GM12878 (cell line): ENCODE data around the gene RASSF8. TPM values are rescaled to one million over a fixed set of nuclear protein-coding genes. Genes with fewer than 3 reads are reported as not detected.

Experiments
- ATAC-seq: fragments of 200-7000 bp; cut with Tn5 transposase; 3 replicates; pipeline ENCODE4 v1.9.1; 2020; ENCODE audit warnings: mild to moderate bottlenecking, moderate library complexity
- BruUV-seq: library from RNA; stranded (reverse); fragments of 400-500 nt; replicated peaks from 2 replicates; lab custom pipeline; 2021; lab: Mats Ljungman, UMichigan
- CTCF ChIA-PET: fragments of 300-600 bp; sonication (Branson Sonifier 250); formaldehyde crosslinking; extraction: SDS; loops from one replicate; lab custom pipeline; 2021; ENCODE audit warnings: inconsistent platforms; lab: Yijun Ruan, JAX
- POLR2A ChIA-PET: fragments of 350-600 bp; formaldehyde crosslinking; extraction: SDS; loops from one replicate; lab custom pipeline; 2021; ENCODE audit warnings: inconsistent platforms; lab: Charles Lee
- RAD21 ChIA-PET: fragments of 300-600 bp; sonication (Branson Sonifier 250); formaldehyde crosslinking; loops from one replicate; lab custom pipeline; 2023; ENCODE audit warnings: antibody characterized with exemption; ENCODE audit not compliant: unreplicated experiment; lab: Charles Lee
- SMC1A ChIA-PET: fragments of 300-600 bp; sonication (Branson Sonifier 250); formaldehyde crosslinking; loops from one replicate; lab custom pipeline; 2023; ENCODE audit not compliant: unreplicated experiment, uncharacterized antibody; lab: Charles Lee
- DNase-seq: peaks from one replicate; pipeline ENCODE4 v3.0.0-alpha.2; 2011; ENCODE audit warnings: low read depth, low spot score
- FAIRE-seq: peaks from 3 replicates; lab custom pipeline; 2011; peaks lifted over from hg19 to GRCh38; lab: Jason Lieb, UNC
- H2AFZ ChIP-seq: 2 replicates; pipeline ENCODE4 v1.6.0; 2011; ENCODE audit warnings: low read depth, low read length, control low read depth; ENCODE audit not compliant: control insufficient read depth
- H3K27ac ChIP-seq: 2 replicates; pipeline ENCODE4 v1.5.1; 2011; ENCODE audit warnings: control low read depth; ENCODE audit not compliant: control insufficient read depth, insufficient read depth
- H3K27me3 ChIP-seq, 2 experiments: replicated peaks in 1 of 2; 2 replicates each; pipeline versions ENCODE4 v1.6.0 to v1.6.1; 2011; ENCODE audit warnings: low read length in 1 of 2; ENCODE audit not compliant: control insufficient read depth in 2 of 2, insufficient read depth in 2 of 2
- H3K36me3 ChIP-seq, 2 experiments: 2 replicates each; pipeline ENCODE4 v1.5.1; 2011; ENCODE audit warnings: low read length in 1 of 2; ENCODE audit not compliant: control insufficient read depth in 2 of 2, insufficient read depth in 2 of 2
- H3K4me1 ChIP-seq: 2 replicates; pipeline ENCODE4 v1.6.1; 2011; ENCODE audit warnings: mild to moderate bottlenecking, low read length, moderate library complexity, mixed read lengths; ENCODE audit not compliant: control insufficient read depth, insufficient read depth
- H3K4me2 ChIP-seq: 2 replicates; pipeline ENCODE4 v1.6.0; 2011; ENCODE audit warnings: control low read depth; ENCODE audit not compliant: control insufficient read depth, insufficient read depth
- H3K4me3 ChIP-seq: fragments of 200-600 bp; sonication (generic); 2 replicates; pipeline ENCODE4 v1.5.1; 2016
- H3K79me2 ChIP-seq: 2 replicates; pipeline ENCODE4 v1.6.0; 2011; ENCODE audit warnings: low read length; ENCODE audit not compliant: control insufficient read depth, insufficient read depth
- H3K9ac ChIP-seq: 2 replicates; pipeline ENCODE4 v1.8.0; 2011; ENCODE audit warnings: low read length, control low read depth, mixed read lengths; ENCODE audit not compliant: control insufficient read depth, insufficient read depth
- H3K9me3 ChIP-seq: replicated peaks from 3 replicates; pipeline ENCODE4 v1.5.1; 2011; ENCODE audit warnings: mild to moderate bottlenecking, low read length; ENCODE audit not compliant: control insufficient read depth, insufficient read depth
- H4K20me1 ChIP-seq: 2 replicates; pipeline ENCODE4 v1.6.0; 2011; ENCODE audit not compliant: control insufficient read depth, insufficient read depth
- BACH1 ChIP-seq: fragments of 450-650 bp; IDR thresholded peaks from 2 replicates; pipeline ENCODE4 v1.6.1; 2017; ENCODE audit warnings: mild to moderate bottlenecking, borderline replicate concordance
- BHLHE40 ChIP-seq, 2 experiments: fragments of 450-650 bp in 1 of 2; IDR thresholded peaks; 2 replicates each; pipeline ENCODE4 v1.6.1; 2011 to 2017; ENCODE audit warnings: low read depth in 2 of 2, borderline replicate concordance in 1 of 2, improper control_type of control experiment in 1 of 2, low read length in 1 of 2, mild to moderate bottlenecking in 1 of 2
- CBX3 ChIP-seq: fragments of 200-600 bp; sonication (generic); IDR thresholded peaks from 2 replicates; pipeline ENCODE4 v1.6.1; 2016; ENCODE audit warnings: low read depth, borderline replicate concordance
- CREB1 ChIP-seq: IDR thresholded peaks from 2 replicates; pipeline ENCODE4 v1.6.1; 2012; ENCODE audit warnings: low read depth, mild to moderate bottlenecking, inconsistent platforms
- EZH2 ChIP-seq: IDR thresholded peaks from 2 replicates; pipeline ENCODE4 v1.6.1; 2012; ENCODE audit warnings: low read depth, mild to moderate bottlenecking, control low read depth, inconsistent platforms, low read length, borderline replicate concordance; ENCODE audit not compliant: control insufficient read depth
- GATAD2B ChIP-seq: fragments of 450-650 bp; conservative IDR thresholded peaks from 2 replicates; pipeline ENCODE4 v1.6.1; 2017; ENCODE audit warnings: low read depth, mild to moderate bottlenecking, moderate library complexity
- HDAC6 ChIP-seq: fragments of 200-600 bp; sonication (generic); IDR thresholded peaks from one replicate; pipeline ENCODE4 v1.8.0; 2017; ENCODE audit warnings: antibody characterized with exemption; ENCODE audit not compliant: unreplicated experiment
- HDGF ChIP-seq: fragments of 450-650 bp; IDR thresholded peaks from 2 replicates; pipeline ENCODE4 v1.6.1; 2016; ENCODE audit warnings: antibody characterized with exemption
- IKZF1 ChIP-seq: fragments of 450-650 bp; conservative IDR thresholded peaks from 2 replicates; pipeline ENCODE4 v1.6.1; 2017; ENCODE audit warnings: antibody characterized with exemption, mild to moderate bottlenecking
- RUNX3 ChIP-seq: IDR thresholded peaks from 2 replicates; pipeline ENCODE4 v1.6.1; 2012; ENCODE audit warnings: low read length, inconsistent platforms
- SMAD5 ChIP-seq: IDR thresholded peaks from 2 replicates; pipeline ENCODE4 v1.6.1; 2016; ENCODE audit warnings: antibody characterized with exemption, low read depth
- USF1 ChIP-seq: IDR thresholded peaks from 2 replicates; pipeline ENCODE4 v1.6.1; 2011; ENCODE audit warnings: borderline replicate concordance, low read depth, mild to moderate bottlenecking, moderate library complexity, mixed read lengths, low read length; ENCODE audit not compliant: insufficient read depth; ENCODE audit errors: extremely low read length
- WGBS: methylation state at CpG from one replicate; pipeline ENCODE4 v1.1.6; 2016; ENCODE audit warnings: low lambda C conversion rate; ENCODE audit not compliant: insufficient replicate concordance, insufficient coverage; ENCODE audit errors: missing lambda C conversion rate; 5-methylcytosine and 5-hydroxymethylcytosine counted together
- in situ Hi-C: fragments of 300-500 bp; cut with MboI; formaldehyde crosslinking; loops from 9 replicates; pipeline ENCODE4 v1.14.3; 2018; ENCODE audit warnings: mixed read lengths
- intact Hi-C: fragments of 100-400 bp; cut with micrococcal nuclease; formaldehyde crosslinking; loops from one replicate; pipeline ENCODE4 v1.14.2; 2022; ENCODE audit not compliant: unreplicated experiment
- polyA plus RNA-seq, 11 experiments: library from polyadenylated mRNA; depleted of rRNA in 4 of 11; unstranded in 6 of 11; stranded (reverse) in 5 of 11; fragments of >200 nt; fragmentation: Nextera tagmentation in 4 of 11; fragmentation: Illumina TruSeq in 1 of 11; extraction: Ambion mirVana in 4 of 11; extraction: Trizol in 1 of 11; gene quantifications; 1 replicate in 1 of 11; 2 replicates in 10 of 11; pipeline versions ENCODE4 v1.2.1 to v1.2.3, GENCODE V29; 2011 to 2016; ENCODE audit warnings: inconsistent platforms in 2 of 11, missing spikeins in 2 of 11, low read depth in 1 of 11
- total RNA-seq, 4 experiments: library from RNA; depleted of rRNA in 3 of 4; stranded (reverse); fragments of >200 nt in 3 of 4; fragmentation: Illumina TruSeq in 1 of 4; extraction: Trizol in 1 of 4; gene quantifications; 2 replicates each; pipeline versions ENCODE4 v1.2.1 to v1.2.3, GENCODE V29; 2013 to 2021

Gene RASSF8
- total and polyA plus RNA-seq, 10 of the 15 experiments (the other 5 are each of a cell fraction or from before 2014, with no cell fraction given): 0.06 to 0.18 (median 0.08) TPM; not detected in 6

DNA sequence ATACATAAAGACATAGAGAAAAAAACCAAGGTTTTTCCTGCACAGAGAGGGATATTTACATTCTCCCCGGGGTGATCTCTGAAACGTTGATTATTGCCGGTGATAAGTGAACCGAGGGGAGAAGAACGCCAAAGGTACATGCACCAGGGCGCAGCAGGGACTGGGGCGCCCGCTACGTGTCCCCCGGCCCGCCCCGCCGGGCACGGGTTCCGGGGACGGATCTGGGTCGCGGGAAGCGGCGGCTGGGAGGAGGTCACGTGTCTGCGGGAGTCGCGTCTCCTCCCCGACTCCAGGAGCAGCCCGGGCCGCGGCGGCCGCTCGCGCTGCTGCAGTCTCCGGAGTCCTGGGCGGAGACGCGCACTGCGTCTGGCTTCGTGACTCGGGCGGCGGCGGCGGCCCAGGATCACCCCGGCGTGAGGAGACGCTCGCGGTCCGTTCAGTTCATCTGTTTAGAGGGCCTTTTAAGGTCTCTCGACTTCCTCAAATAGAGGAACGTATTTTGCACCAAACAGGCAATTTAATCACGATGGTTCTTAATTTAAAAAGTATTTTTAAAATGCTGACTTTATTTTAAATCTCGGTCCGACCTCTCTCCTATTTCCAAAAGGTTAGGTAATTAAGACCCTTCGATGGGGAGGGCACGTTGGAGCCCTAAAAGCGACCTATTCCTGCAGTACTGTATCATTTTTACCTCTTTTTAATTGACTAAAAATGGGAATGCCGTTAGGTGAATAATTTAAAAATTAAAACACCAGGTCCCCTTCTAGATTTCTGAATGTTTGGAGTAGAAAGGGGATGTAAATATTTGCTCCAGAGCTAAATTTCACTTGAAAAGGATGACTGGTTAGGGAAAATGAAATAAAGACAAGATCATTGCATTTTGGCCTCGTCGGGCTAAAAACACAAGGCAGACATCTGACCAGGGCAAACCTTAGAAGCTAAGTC is 168.1 kb downstream of the RASSF8 start:
- Histone ChIP-seq H3K4me2 (peak overlapping the region; percentile 92), H3K9me3 (no peaks in the 10 kb centered on the region), H2AFZ (peak overlapping the region; percentile 67), H3K9ac (no peak overlapping the region), H4K20me1 (no peaks in the 10 kb centered on the region), H3K27me3 (peaks cover 10 to 41% of the 10 kb centered on the region in 2 experiments), H3K4me1 (peaks cover 20% of the 10 kb centered on the region), H3K36me3 (no peaks in the 10 kb centered on the region), H3K27ac (no peak overlapping the region), H3K79me2 (no peaks in the 10 kb centered on the region), H3K4me3 (peak overlapping the region; percentile 80)
- no peak for DNase-seq
- ChIA-PET SMC1A (interaction anchor here (1.1 to 2.7 kb wide), 9 partner anchors 8 to 526 kb away, joined by 3 to 15 read pairs (median 7); no protein-coding TSS in a partner anchor), CTCF (interaction anchor here (0.9 to 2.0 kb wide), 4 partner anchors 24 to 152 kb away, joined by 3 to 10 read pairs (median 4); no protein-coding TSS in a partner anchor), POLR2A (interaction anchor here (2.1 kb wide), 1 partner anchor 11 kb away, joined by 6 read pairs; no protein-coding TSS in a partner anchor), RAD21 (interaction anchor here (2.0 to 5.7 kb wide), 5 partner anchors 8 to 172 kb away, joined by 7 to 26 read pairs (median 8); no protein-coding TSS in a partner anchor)
- in situ Hi-C loops: no loop called here
- intact Hi-C loops: no loop called here
- no peak for TF ChIP-seq BACH1
- no peak for TF ChIP-seq CBX3
- 0 out of 2 replicates have a peak, but pooled peaks have one; percentile 42 for TF ChIP-seq EZH2
- TF ChIP-seq IKZF1: peak; percentile 24; the same call in 1 of the 2 replicates
- TF ChIP-seq CREB1: no peak
- no peak for TF ChIP-seq RUNX3
- peak; percentile 33 to 81; a peak in 2 of 4 replicates for TF ChIP-seq BHLHE40 (IDR thresholded peaks at IDR 0.05; ENCODE audit: borderline replicate concordance in 1 of 2, low read depth in 2 of 2, low read length in 1 of 2)
- peak; percentile 95 for TF ChIP-seq HDAC6
- TF ChIP-seq USF1: peak; percentile 53
- TF ChIP-seq GATAD2B: 0 out of 2 replicates have a peak, but pooled peaks have one; percentile 18
- no peak for TF ChIP-seq SMAD5
- TF ChIP-seq HDGF: no peak
- BruUV-seq: no TSS peak
- 8% methylated on average over 44 of the region's 60 CpGs for WGBS
- FAIRE-seq: peak; percentile 44
- ATAC-seq: peak; percentile 73
